Colonic mucosa (tissue), 4 donors: Measurements from ENCODE around the gene ESD. TPM values are rescaled to one million over a fixed set of nuclear protein-coding genes. Genes with fewer than 3 reads are reported as not detected.

Experiments used
- DNase-seq: peaks from one replicate; pipeline ENCODE4 v3.0.0-alpha.2; 2020
- H3K27ac ChIP-seq: fragments of 200-600 bp; one replicate; pipeline ENCODE4 v1.8.0; 2021
- H3K27me3 ChIP-seq: fragments of 200-600 bp; one replicate; pipeline ENCODE4 v1.8.0; 2021
- H3K36me3 ChIP-seq: fragments of 200-600 bp; one replicate; pipeline ENCODE4 v1.8.0; 2021
- H3K4me1 ChIP-seq: fragments of 200-600 bp; one replicate; pipeline ENCODE4 v1.8.0; 2021; ENCODE audit warnings: mild to moderate bottlenecking
- H3K4me3 ChIP-seq: fragments of 200-600 bp; one replicate; pipeline ENCODE4 v1.8.0; 2021
- H3K9ac ChIP-seq, 2 donors: one replicate each; pipeline ENCODE4 v1.7.0; 2013; ENCODE audit warnings: control low read depth in 2 of 2, low read depth in 2 of 2, low read length in 2 of 2
- H3K9me3 ChIP-seq: fragments of 200-600 bp; one replicate; pipeline ENCODE4 v1.8.0; 2021
- intact Hi-C: fragments of 100-400 bp; cut with DNase I; formaldehyde crosslinking; loops from one replicate; pipeline ENCODE4 v1.14.1; 2022
- total RNA-seq, 2 donors: library from RNA; stranded (reverse); fragmentation: NEBNext Ultra II Directional in 1 of 2; extraction: Animal tissue kit (Norgen Biotek cat#: 25700) in 1 of 2; gene quantifications; one replicate each; pipeline ENCODE4 v1.2.1, GENCODE V29; 2021
- TF ChIP-seq, protein P1 (sequence below): fragments of 200-600 bp; IDR thresholded peaks from one replicate; pipeline ENCODE4 v1.8.0; 2022; ENCODE audit warnings: antibody characterized with exemption, mild to moderate bottlenecking
- donor health status: healthy.
- donor health status: DM: no; HTN: no; CAD: no.
- donor health status: DM: no; HTN: no; CAD: no.

ESD gene
- total RNA-seq, 2 donors from 2014 or later = 100 to 122 TPM

DNA sequence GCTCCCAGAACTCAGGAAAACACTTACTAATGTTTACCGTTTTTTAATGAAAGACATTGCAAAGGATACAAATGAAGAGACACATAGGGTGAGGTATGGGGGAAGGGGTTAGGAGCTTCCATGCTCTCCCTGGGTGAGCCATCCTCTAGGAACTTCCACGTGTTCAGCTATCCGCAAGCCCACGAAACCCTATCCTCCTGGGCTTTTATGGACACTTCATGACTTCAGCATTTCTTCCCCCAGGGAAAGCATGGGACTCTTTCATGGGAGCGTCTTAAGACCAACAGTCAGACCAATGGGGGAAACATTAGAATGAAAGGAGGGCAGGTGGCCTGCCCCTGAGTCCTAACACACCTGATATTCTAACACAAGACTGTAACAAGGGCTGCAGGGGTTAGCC, 6.6 kb upstream of the ESD start:
- Histone ChIP-seq H3K4me1 (no peaks in the 10 kb centered on the region), H3K9me3 (no peaks in the 10 kb centered on the region), H3K36me3 (no peaks in the 10 kb centered on the region), H3K4me3 (no peak overlapping the region), H3K27me3 (no peaks in the 10 kb centered on the region), H3K9ac (no peak overlapping the region), H3K27ac (no peak overlapping the region)
- intact Hi-C loops = no loop called here
- no peak for DNase-seq
- TF ChIP-seq, protein P1, sequence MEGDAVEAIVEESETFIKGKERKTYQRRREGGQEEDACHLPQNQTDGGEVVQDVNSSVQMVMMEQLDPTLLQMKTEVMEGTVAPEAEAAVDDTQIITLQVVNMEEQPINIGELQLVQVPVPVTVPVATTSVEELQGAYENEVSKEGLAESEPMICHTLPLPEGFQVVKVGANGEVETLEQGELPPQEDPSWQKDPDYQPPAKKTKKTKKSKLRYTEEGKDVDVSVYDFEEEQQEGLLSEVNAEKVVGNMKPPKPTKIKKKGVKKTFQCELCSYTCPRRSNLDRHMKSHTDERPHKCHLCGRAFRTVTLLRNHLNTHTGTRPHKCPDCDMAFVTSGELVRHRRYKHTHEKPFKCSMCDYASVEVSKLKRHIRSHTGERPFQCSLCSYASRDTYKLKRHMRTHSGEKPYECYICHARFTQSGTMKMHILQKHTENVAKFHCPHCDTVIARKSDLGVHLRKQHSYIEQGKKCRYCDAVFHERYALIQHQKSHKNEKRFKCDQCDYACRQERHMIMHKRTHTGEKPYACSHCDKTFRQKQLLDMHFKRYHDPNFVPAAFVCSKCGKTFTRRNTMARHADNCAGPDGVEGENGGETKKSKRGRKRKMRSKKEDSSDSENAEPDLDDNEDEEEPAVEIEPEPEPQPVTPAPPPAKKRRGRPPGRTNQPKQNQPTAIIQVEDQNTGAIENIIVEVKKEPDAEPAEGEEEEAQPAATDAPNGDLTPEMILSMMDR = no peak

DNA sequence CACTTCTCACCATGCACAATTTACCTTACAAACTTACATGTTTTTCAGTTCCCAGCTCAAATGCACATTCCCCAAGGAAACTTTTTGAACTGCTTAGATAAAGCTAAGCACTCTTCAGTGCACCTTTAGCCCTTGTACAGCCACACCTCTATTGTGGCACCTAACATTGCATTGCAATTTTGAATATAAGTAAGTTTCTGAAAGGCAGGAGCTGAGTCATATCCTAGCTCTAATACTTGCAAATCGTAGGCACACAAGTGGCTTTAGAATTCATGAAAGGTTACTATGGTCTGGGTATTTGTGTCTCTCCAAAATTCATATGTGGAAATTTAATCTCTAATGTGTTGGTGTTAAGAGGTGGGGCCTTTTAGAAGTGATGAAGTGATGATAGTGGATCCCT, 4.9 kb upstream of the ESD start:
- H3K27me3 ChIP-seq = no peaks in the 10 kb centered on the region
- H3K9me3 ChIP-seq = no peaks in the 10 kb centered on the region
- TF ChIP-seq, protein P1 = no peak
- H3K4me1 ChIP-seq = no peaks in the 10 kb centered on the region
- no peak overlapping the region for H3K4me3 ChIP-seq
- DNase-seq = no peak
- H3K9ac ChIP-seq = no peak overlapping the region
- intact Hi-C loops = no loop called here
- H3K27ac ChIP-seq = no peak overlapping the region
- no peaks in the 10 kb centered on the region for H3K36me3 ChIP-seq

DNA sequence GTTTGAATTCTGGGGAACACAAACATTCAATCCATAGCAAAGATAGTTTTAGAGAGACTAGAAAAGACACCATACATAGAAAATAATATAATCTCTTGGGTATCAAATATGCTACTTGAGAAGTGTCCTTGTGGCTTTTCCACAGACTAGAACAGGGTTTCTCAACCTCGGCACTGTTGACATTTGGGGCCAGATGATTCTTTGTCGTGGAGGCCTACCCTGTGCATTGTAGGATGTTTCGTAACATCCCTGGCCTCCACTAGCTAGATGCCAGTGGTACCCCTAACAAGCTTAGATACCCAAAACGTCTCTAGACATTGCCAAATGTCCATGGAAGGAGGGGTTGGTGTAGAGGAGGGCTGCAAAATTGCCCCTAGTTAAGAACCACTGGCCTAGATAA, 2.2 kb upstream of the ESD start:
- Histone ChIP-seq H3K9ac (no peak overlapping the region), H3K4me3 (no peak overlapping the region), H3K4me1 (peaks cover 4% of the 10 kb centered on the region), H3K36me3 (no peaks in the 10 kb centered on the region), H3K27me3 (no peaks in the 10 kb centered on the region), H3K27ac (no peak overlapping the region), H3K9me3 (no peaks in the 10 kb centered on the region)
- intact Hi-C loops = no loop called here
- TF ChIP-seq, protein P1 = no peak
- no peak for DNase-seq

DNA sequence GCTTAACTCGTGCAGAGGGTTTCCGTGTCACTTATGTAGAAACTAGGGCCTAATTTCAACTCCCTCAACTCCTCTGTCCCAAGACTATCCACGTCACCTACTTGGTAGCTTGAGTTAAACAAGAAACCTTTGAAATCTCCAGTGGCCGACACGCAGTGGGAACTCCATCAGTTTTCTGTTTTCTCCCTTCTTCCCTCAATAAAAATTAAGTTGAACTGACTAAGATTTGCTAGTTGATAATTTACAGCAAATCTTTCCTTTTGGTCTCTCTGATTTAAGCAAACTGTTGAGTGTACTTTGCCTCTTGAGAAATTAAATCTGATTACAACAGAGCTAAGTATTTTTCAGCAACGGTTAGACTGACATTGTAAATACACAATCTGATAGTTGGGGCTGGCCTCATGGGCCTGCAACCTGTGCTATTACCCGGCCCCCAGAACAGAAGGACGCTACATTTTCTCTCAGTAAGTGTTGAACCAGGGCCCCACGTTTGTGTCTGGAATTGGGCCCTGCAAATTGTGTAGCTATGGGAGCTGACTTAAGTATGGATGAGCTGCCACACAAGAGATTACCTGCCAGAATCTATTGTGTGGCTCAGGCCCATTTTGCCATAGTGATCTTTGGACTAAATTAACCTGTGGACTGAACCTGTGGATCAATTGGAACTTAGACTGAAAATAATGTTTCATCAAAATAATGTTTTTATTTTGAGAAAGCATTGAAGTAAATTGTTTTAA, 708 bp upstream of the ESD start:
- Histone ChIP-seq H3K4me1 (peaks cover 4% of the 10 kb centered on the region), H3K4me3 (peak overlapping the region; percentile 72), H3K9ac (peak overlapping the region; percentile 66 to 88), H3K9me3 (no peaks in the 10 kb centered on the region), H3K36me3 (no peaks in the 10 kb centered on the region), H3K27ac (peak overlapping the region; percentile 95), H3K27me3 (no peaks in the 10 kb centered on the region)
- DNase-seq = peak; percentile 21
- intact Hi-C loops = no loop called here
- TF ChIP-seq, protein P1 = no peak

DNA sequence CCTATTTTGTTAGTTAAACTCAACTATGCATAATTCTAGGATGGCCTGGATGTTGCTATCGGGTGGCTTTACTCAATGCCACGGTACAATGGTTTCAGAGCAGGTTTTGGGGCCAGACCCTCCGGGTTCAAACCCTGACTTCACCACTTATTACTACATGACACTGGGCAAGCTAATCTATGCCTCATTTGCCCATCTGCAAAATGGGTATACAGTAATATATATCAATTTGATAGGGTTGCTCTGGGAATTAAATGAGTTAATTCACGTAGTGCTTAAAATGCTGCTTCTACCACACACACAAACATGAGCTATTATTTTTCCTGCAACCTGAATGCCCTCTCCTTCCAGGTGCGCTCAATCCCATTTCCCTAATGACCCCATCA, 839 bp downstream of the ESD start:
- TF ChIP-seq, protein P1 = no peak
- H3K4me1 ChIP-seq = peaks cover 4% of the 10 kb centered on the region
- no peaks in the 10 kb centered on the region for H3K36me3 ChIP-seq
- H3K9ac ChIP-seq = peak overlapping the region; percentile 74 to 88
- intact Hi-C loops = no loop called here
- H3K4me3 ChIP-seq = peak overlapping the region; percentile 72
- H3K9me3 ChIP-seq = no peaks in the 10 kb centered on the region
- DNase-seq = no peak
- H3K27ac ChIP-seq = peak overlapping the region; percentile 95
- no peaks in the 10 kb centered on the region for H3K27me3 ChIP-seq
